ENCODE data around the gene CATSPER1. TPM values are rescaled to one million over a fixed set of nuclear protein-coding genes. Genes with fewer than 3 reads are reported as not detected.

CATSPER1 gene
- total RNA-seq, 1 experiment from 2014 or later = 2.4 TPM

DNA sequence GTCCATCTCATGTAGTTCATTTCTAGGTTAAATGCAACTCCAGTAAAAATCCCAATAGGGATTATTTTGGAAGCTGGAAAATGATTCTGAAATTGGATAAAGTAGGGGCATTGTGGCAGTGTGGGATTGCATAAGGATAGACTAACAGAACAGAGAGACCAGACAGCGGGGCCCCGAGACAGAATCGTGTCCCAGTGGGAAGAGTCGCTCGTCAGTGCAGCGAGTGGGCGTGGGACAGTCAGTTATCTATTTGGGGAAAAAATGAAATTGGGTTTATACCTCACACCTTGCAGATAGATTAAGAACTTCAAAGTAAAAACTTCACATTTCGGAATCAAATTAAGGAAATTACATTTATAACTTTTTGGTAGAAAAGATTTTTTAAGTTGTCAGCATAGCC is 54.2 kb downstream of the CATSPER1 start (continued):
- no peak for TF ChIP-seq REST (IDR thresholded peaks at IDR 0.05; ENCODE audit: low read depth)

- Histone ChIP-seq H3K27ac (ENCODE audit: low read depth, low read length) (no peak overlapping the region), H3K4me3 (replicated peaks in 1 of 2; ENCODE audit: low read depth in 1 of 2, low read length in 2 of 2) (no peak overlapping the region), H3K27me3 (ENCODE audit: insufficient read depth, low read length) (no peaks in the 10 kb centered on the region), H2AFZ (ENCODE audit: low read depth, low read length, poor library complexity, severe bottlenecking) (no peak overlapping the region), H3K36me3 (ENCODE audit: control insufficient read depth in 1 of 2, insufficient read depth in 2 of 2, low read length in 2 of 2) (peaks cover 37 to 51% of the 10 kb centered on the region in 2 experiments; a peak in 3 of 4 replicates), H3K4me1 (ENCODE audit: control insufficient read depth in 1 of 2, insufficient read depth in 2 of 2, low read length in 2 of 2) (no peaks in the 10 kb centered on the region), H3K9me3 (ENCODE audit: control insufficient read depth in 1 of 2, insufficient read depth in 1 of 2, low read depth in 1 of 2, low read length in 2 of 2) (no peaks in the 10 kb centered on the region), H3K9ac (ENCODE audit: low read length) (no peak overlapping the region), H3K79me2 (ENCODE audit: insufficient read depth, low read length) (peaks cover 30% of the 10 kb centered on the region), H3K9me2 (ENCODE audit: insufficient read depth) (no peaks in the 10 kb centered on the region), H4K20me1 (ENCODE audit: insufficient read depth) (no peaks in the 10 kb centered on the region), H3K4me2 (ENCODE audit: low read length) (no peak overlapping the region)
- POLR2A ChIA-PET = no interaction called here
- intact Hi-C loops (cut with micrococcal nuclease) = no loop called here
- RAD21 ChIA-PET (ENCODE audit: low non-redundant PET in 1 of 2, low total read pairs in 2 of 2, uncharacterized antibody in 2 of 2, unreplicated experiment in 2 of 2) = no interaction called here
- BruUV-seq (replicated peaks) = no TSS peak
- ATAC-seq (peak; percentile 47; the same call in 1 of the 2 replicates), DNase-seq (ENCODE audit: low read depth, low spot score) (no peak)
- CTCF ChIA-PET = no interaction called here
- TF ChIP-seq EGR1 (IDR thresholded peaks at IDR 0.05; ENCODE audit: low read depth) = no peak
- TF ChIP-seq, protein P1, sequence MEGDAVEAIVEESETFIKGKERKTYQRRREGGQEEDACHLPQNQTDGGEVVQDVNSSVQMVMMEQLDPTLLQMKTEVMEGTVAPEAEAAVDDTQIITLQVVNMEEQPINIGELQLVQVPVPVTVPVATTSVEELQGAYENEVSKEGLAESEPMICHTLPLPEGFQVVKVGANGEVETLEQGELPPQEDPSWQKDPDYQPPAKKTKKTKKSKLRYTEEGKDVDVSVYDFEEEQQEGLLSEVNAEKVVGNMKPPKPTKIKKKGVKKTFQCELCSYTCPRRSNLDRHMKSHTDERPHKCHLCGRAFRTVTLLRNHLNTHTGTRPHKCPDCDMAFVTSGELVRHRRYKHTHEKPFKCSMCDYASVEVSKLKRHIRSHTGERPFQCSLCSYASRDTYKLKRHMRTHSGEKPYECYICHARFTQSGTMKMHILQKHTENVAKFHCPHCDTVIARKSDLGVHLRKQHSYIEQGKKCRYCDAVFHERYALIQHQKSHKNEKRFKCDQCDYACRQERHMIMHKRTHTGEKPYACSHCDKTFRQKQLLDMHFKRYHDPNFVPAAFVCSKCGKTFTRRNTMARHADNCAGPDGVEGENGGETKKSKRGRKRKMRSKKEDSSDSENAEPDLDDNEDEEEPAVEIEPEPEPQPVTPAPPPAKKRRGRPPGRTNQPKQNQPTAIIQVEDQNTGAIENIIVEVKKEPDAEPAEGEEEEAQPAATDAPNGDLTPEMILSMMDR (IDR thresholded peaks at IDR 0.05 in 2 of 3, conservative IDR thresholded peaks at IDR 0.05 in 1 of 3; ENCODE audit: borderline replicate concordance in 1 of 3, insufficient read depth in 1 of 3, low read depth in 2 of 3, low read length in 2 of 3) = no peak
- no peak for TF ChIP-seq SRF (IDR thresholded peaks at IDR 0.05; ENCODE audit: low read depth)
- no peak for TF ChIP-seq POLR2A (IDR thresholded peaks at IDR 0.05; ENCODE audit: borderline replicate concordance, extremely low read depth, insufficient read depth, insufficient read length)
- no peak for TF ChIP-seq REST (IDR thresholded peaks at IDR 0.05; ENCODE audit: low read depth)
- no peak for TF ChIP-seq ZBTB33 (IDR thresholded peaks at IDR 0.05; ENCODE audit: extremely low read depth, insufficient replicate concordance, low read length)
- no peak for TF ChIP-seq POLR2AphosphoS5 (IDR thresholded peaks at IDR 0.05; ENCODE audit: low read depth, low read length)
- TF ChIP-seq FOSL1 (IDR thresholded peaks at IDR 0.05; ENCODE audit: low read depth) = no peak
- TF ChIP-seq SP1 (IDR thresholded peaks at IDR 0.05; ENCODE audit: low read depth) = no peak
- TF ChIP-seq MAX (IDR thresholded peaks at IDR 0.05) = no peak
- no peak for TF ChIP-seq CBX3 (IDR thresholded peaks at IDR 0.05; ENCODE audit: low read depth)
Measured at GRCh38 chr11:65968600-65969482, 57.4 kb downstream of the CATSPER1 start.

Data from HCT116 (cell line).